B cell (primary cell): ENCODE measurements around the gene TFAP2E. TPM values are rescaled to one million over a fixed set of nuclear protein-coding genes. Genes with fewer than 3 reads are reported as not detected.
"Not testable (repeated sequence)": the region's sequence is repeated elsewhere in the genome, so short reads cannot be mapped to it uniquely, and the experiment has no call there.

ENCODE experiments used
- ATAC-seq: fragments of 200-7000 bp; cut with Tn5 transposase; one replicate; pipeline ENCODE4 v1.10.0; 2021; ENCODE audit warnings: low read depth, mild to moderate bottlenecking, moderate number of reproducible peaks, moderate library complexity
- CTCF ChIA-PET: fragments of 350-600 bp; sonication (Branson Sonifier 250); formaldehyde crosslinking; loops from one replicate; lab custom pipeline; 2021; ENCODE audit warnings: antibody characterized with exemption, inconsistent platforms; lab: Charles Lee
- POLR2A ChIA-PET: fragments of 350-600 bp; sonication (Branson Sonifier 250); formaldehyde crosslinking; loops from one replicate; lab custom pipeline; 2021; ENCODE audit warnings: antibody characterized with exemption; lab: Charles Lee
- DNase-seq: peaks from one replicate; pipeline ENCODE4 v3.0.0; 2013
- H2AFZ ChIP-seq: 2 replicates; pipeline ENCODE4 v1.6.1; 2012; ENCODE audit warnings: mild to moderate bottlenecking, low read depth, low read length; ENCODE audit not compliant: insufficient read depth, poor library complexity, severe bottlenecking
- H3K27ac ChIP-seq, 2 donors: 1 replicate in 1 of 2; 2 replicates in 1 of 2; pipeline ENCODE4 v1.5.1; 2012 to 2013; ENCODE audit warnings: low read length in 2 of 2, mild to moderate bottlenecking in 2 of 2, moderate library complexity in 1 of 2
- H3K27me3 ChIP-seq, 4 experiments: fragments of 200-600 bp in 1 of 4; sonication (generic) in 1 of 4; replicated peaks in 1 of 4; 1 replicate in 2 of 4; 2 replicates in 2 of 4; pipeline versions ENCODE4 v1.6.1 to v1.7.0; 2013 to 2016; ENCODE audit warnings: low read length in 3 of 4, mild to moderate bottlenecking in 2 of 4, mixed read lengths in 1 of 4, moderate library complexity in 1 of 4; ENCODE audit not compliant: insufficient read depth in 4 of 4, control insufficient read depth in 3 of 4; ENCODE audit errors: control extremely low read depth in 1 of 4
- H3K36me3 ChIP-seq, 2 experiments: replicated peaks in 1 of 2; 1 replicate in 1 of 2; 2 replicates in 1 of 2; pipeline versions ENCODE4 v1.6.1 to v1.7.1; 2013; ENCODE audit warnings: low read length in 1 of 2; ENCODE audit not compliant: insufficient read depth in 2 of 2, control insufficient read depth in 1 of 2; ENCODE audit errors: control extremely low read depth in 1 of 2, extremely low read depth in 1 of 2
- H3K4me1 ChIP-seq, 2 donors: fragments of 200-600 bp in 1 of 2; sonication (generic) in 1 of 2; 1 replicate in 1 of 2; 2 replicates in 1 of 2; pipeline versions ENCODE4 v1.5.1 to v1.6.1; 2013 to 2017; ENCODE audit warnings: low read length in 2 of 2; ENCODE audit not compliant: control insufficient read depth in 2 of 2, insufficient read depth in 2 of 2
- H3K4me2 ChIP-seq: replicated peaks from 2 replicates; pipeline ENCODE3; 2012; ENCODE audit warnings: mild to moderate bottlenecking, low read depth, low read length; ENCODE audit not compliant: poor library complexity, severe bottlenecking
- H3K4me3 ChIP-seq, 5 experiments: fragments of 200-600 bp in 1 of 5; sonication (generic) in 1 of 5; 1 replicate in 3 of 5; 2 replicates in 2 of 5; pipeline versions ENCODE4 v1.5.1 to v1.7.0; 2011 to 2016; ENCODE audit warnings: low read length in 4 of 5, mild to moderate bottlenecking in 4 of 5, low read depth in 2 of 5, control low read depth in 1 of 5, moderate library complexity in 1 of 5; ENCODE audit not compliant: insufficient read depth in 1 of 5; ENCODE audit errors: control extremely low read depth in 1 of 5, extremely low read depth in 1 of 5
- H3K79me2 ChIP-seq: fragments of 200-600 bp; sonication (generic); one replicate; pipeline ENCODE4 v1.6.0; 2016; ENCODE audit warnings: low read length; ENCODE audit not compliant: control insufficient read depth, insufficient read depth
- H3K9ac ChIP-seq: fragments of 200-600 bp; sonication (generic); 2 replicates; pipeline ENCODE4 v1.6.1; 2017; ENCODE audit warnings: mild to moderate bottlenecking, low read length, moderate library complexity
- H3K9me3 ChIP-seq, 3 donors: one replicate each; pipeline versions ENCODE4 v1.6.1 to v1.7.1; 2013; ENCODE audit warnings: low read length in 2 of 3; ENCODE audit not compliant: control insufficient read depth in 2 of 3, insufficient read depth in 1 of 3; ENCODE audit errors: control extremely low read depth in 1 of 3
- H4K20me1 ChIP-seq: 2 replicates; pipeline ENCODE4 v1.6.0; 2012; ENCODE audit warnings: mild to moderate bottlenecking, low read length; ENCODE audit not compliant: insufficient read depth, control insufficient read depth, poor library complexity, severe bottlenecking
- H3K27ac Mint-ChIP-seq: one replicate; pipeline ENCODE4 v1.8.0; 2021; ENCODE audit warnings: mixed read lengths
- H3K27me3 Mint-ChIP-seq: one replicate; pipeline ENCODE4 v1.8.0; 2021; ENCODE audit warnings: mixed read lengths
- H3K4me1 Mint-ChIP-seq: one replicate; pipeline ENCODE4 v1.8.0; 2021; ENCODE audit warnings: mixed read lengths
- H3K4me3 Mint-ChIP-seq: one replicate; pipeline ENCODE4 v1.8.0; 2021; ENCODE audit warnings: mixed read lengths
- H3K9me3 Mint-ChIP-seq: one replicate; pipeline ENCODE4 v1.8.0; 2022; ENCODE audit warnings: mixed read lengths; ENCODE audit not compliant: insufficient read depth
- CTCF ChIP-seq: fragments of 200-600 bp; IDR thresholded peaks from one replicate; pipeline ENCODE4 v1.8.0; 2022; ENCODE audit warnings: antibody characterized with exemption, mild to moderate bottlenecking
- EZH2 ChIP-seq: IDR thresholded peaks from 2 replicates; pipeline ENCODE4 v1.6.1; 2012; ENCODE audit warnings: borderline replicate concordance, low read depth, mild to moderate bottlenecking, moderate library complexity, low read length; ENCODE audit not compliant: insufficient read depth, poor library complexity, severe bottlenecking
- WGBS: methylation state at CpG from one replicate; pipeline ENCODE4 v1.1.5; 2013; ENCODE audit warnings: missing lambda C conversion rate; ENCODE audit not compliant: insufficient coverage; 5-methylcytosine and 5-hydroxymethylcytosine counted together
- intact Hi-C: fragments of 100-400 bp; cut with micrococcal nuclease; formaldehyde crosslinking; loops from one replicate; pipeline ENCODE4 v1.10.0; 2022
- polyA plus RNA-seq: library from polyadenylated mRNA; depleted of rRNA; stranded (reverse); fragments of >200 nt; gene quantifications from 2 replicates; pipeline ENCODE4 v1.2.3, GENCODE V29; 2012
- total RNA-seq, 2 donors: library from RNA; stranded (reverse); fragments of 120-200 nt in 1 of 2; gene quantifications; 1 replicate in 1 of 2; 2 replicates in 1 of 2; pipeline versions ENCODE4 v1.2.3 to v1.2.4, GENCODE V29; 2013 to 2022

TFAP2E gene
- total and polyA plus RNA-seq, 2 donors (not counting 1 experiment from before 2014, with no cell fraction given): 2.3 to 4.5 TPM

- H3K27me3 ChIP-seq: peaks cover 0 to 1% (median 0%) of the 10 kb centered on the region in 4 experiments
- no peak overlapping the region for H3K27ac Mint-ChIP-seq
- peaks cover 13 to 27% of the 10 kb centered on the region in 2 donors for H3K4me1 ChIP-seq
- intact Hi-C loops: no loop called here
- WGBS: no CpG with 5 or more reads among the region's 4 CpGs
- H3K9ac ChIP-seq: no peak overlapping the region
- H3K36me3 ChIP-seq: no peaks in the 10 kb centered on the region
- no peak for DNase-seq
- CTCF ChIA-PET: interaction anchor here (0.9 to 2.4 kb wide), 3 partner anchors 13 to 130 kb away, joined by 3 to 10 read pairs (median 4); no protein-coding TSS in a partner anchor
- no peaks in the 10 kb centered on the region for H3K9me3 Mint-ChIP-seq
- no peaks in the 10 kb centered on the region for H3K9me3 ChIP-seq
- H2AFZ ChIP-seq: no peak overlapping the region
- H3K27me3 Mint-ChIP-seq: no peaks in the 10 kb centered on the region
- peaks cover 24% of the 10 kb centered on the region for H3K4me1 Mint-ChIP-seq
- TF ChIP-seq EZH2 (no peak), CTCF (no peak)
- no peak for ATAC-seq
- no peaks in the 10 kb centered on the region for H4K20me1 ChIP-seq
- no peak overlapping the region for H3K27ac ChIP-seq
- POLR2A ChIA-PET: interaction anchor here (1.2 kb wide), 1 partner anchor 38 kb away, joined by 3 read pairs; no protein-coding TSS in a partner anchor
- H3K4me3 ChIP-seq: no peak overlapping the region
- no peak overlapping the region for H3K4me2 ChIP-seq
- H3K4me3 Mint-ChIP-seq: no peak overlapping the region
- H3K79me2 ChIP-seq: no peaks in the 10 kb centered on the region
Observed at GRCh38 chr1:35580949-35581388, 7.9 kb downstream of the TFAP2E start.

GRCh38 chr1:35581621-35582020, 8.5 kb downstream of the TFAP2E start:
- H3K4me1 Mint-ChIP-seq: peaks cover 19% of the 10 kb centered on the region
- H3K79me2 ChIP-seq, H4K20me1 ChIP-seq, intact Hi-C loops, H3K9ac ChIP-seq, H3K27ac Mint-ChIP-seq, H3K4me3 ChIP-seq, H3K4me3 Mint-ChIP-seq, POLR2A ChIA-PET, H2AFZ ChIP-seq, H3K27ac ChIP-seq, ATAC-seq, H3K9me3 ChIP-seq, DNase-seq, H3K4me2 ChIP-seq, H3K36me3 ChIP-seq, H3K27me3 ChIP-seq, H3K9me3 Mint-ChIP-seq, H3K27me3 Mint-ChIP-seq: not testable (repeated sequence)
- WGBS: 98% methylated on average over 7 of the region's 9 CpGs
- H3K4me1 ChIP-seq: peaks cover 6 to 21% of the 10 kb centered on the region in 2 donors
- CTCF ChIA-PET: interaction anchor here (0.9 kb wide), 1 partner anchor 131 kb away, joined by 3 read pairs; no protein-coding TSS in a partner anchor
